SK-N-SH (cell line): ENCODE data around the gene TYROBP. TPM values are rescaled to one million over a fixed set of nuclear protein-coding genes. Genes with fewer than 3 reads are reported as not detected.
"Not testable (repeated sequence)": the region's sequence is repeated elsewhere in the genome, so short reads cannot be mapped to it uniquely, and the experiment has no call there.

Experiments
- CTCF ChIA-PET: fragments of 300-600, 350-600 bp; formaldehyde crosslinking; extraction: SDS; loops from one replicate; lab custom pipeline; 2021; lab: Yijun Ruan, JAX
- POLR2A ChIA-PET: fragments of 350-600 bp; sonication (Branson Sonifier 250); formaldehyde crosslinking; extraction: SDS; loops from one replicate; lab custom pipeline; 2020; ENCODE audit warnings: antibody characterized with exemption, inconsistent platforms; lab: Yijun Ruan, JAX
- DNase-seq: peaks from one replicate; pipeline ENCODE4 v3.0.0; 2012
- H2AFZ ChIP-seq: fragments of 200-600 bp; sonication (generic); 2 replicates; pipeline ENCODE4 v1.8.1; 2016; ENCODE audit warnings: antibody characterized with exemption, mild to moderate bottlenecking, low read depth
- H3F3A ChIP-seq: fragments of 200-600 bp; sonication (generic); replicated peaks from 2 replicates; pipeline ENCODE3; 2016; ENCODE audit warnings: antibody characterized with exemption, mild to moderate bottlenecking; ENCODE audit not compliant: insufficient read depth
- H3K27ac ChIP-seq, 2 experiments: fragments of 200-500 bp in 1 of 2; fragments of 200-600 bp in 1 of 2; sonication (Bioruptor generic) in 1 of 2; sonication (generic), shearing (Covaris generic) in 1 of 2; 2 replicates each; pipeline versions ENCODE4 v1.5.1 to v1.6.1; 2014 to 2016; ENCODE audit warnings: low read depth in 2 of 2, inconsistent platforms in 1 of 2, low read length in 1 of 2, mild to moderate bottlenecking in 1 of 2, mixed read lengths in 1 of 2
- H3K27me3 ChIP-seq: fragments of 200-600 bp; sonication (generic), shearing (Covaris generic); 2 replicates; pipeline ENCODE4 v1.6.1; 2016; ENCODE audit warnings: mixed run types; ENCODE audit not compliant: insufficient read depth
- H3K36me3 ChIP-seq, 2 experiments: fragments of 200-500 bp in 1 of 2; fragments of 200-600 bp in 1 of 2; sonication (Bioruptor generic) in 1 of 2; sonication (generic) in 1 of 2; replicated peaks in 1 of 2; 2 replicates each; pipeline versions ENCODE3 to v1.5.1; 2014 to 2016; ENCODE audit warnings: low read length in 1 of 2, mild to moderate bottlenecking in 1 of 2; ENCODE audit not compliant: insufficient read depth in 2 of 2, control insufficient read depth in 1 of 2
- H3K4me1 ChIP-seq, 2 experiments: fragments of 200-500 bp in 1 of 2; fragments of 200-600 bp in 1 of 2; sonication (Bioruptor generic) in 1 of 2; sonication (generic), shearing (Covaris generic) in 1 of 2; 2 replicates each; pipeline versions ENCODE4 v1.5.1 to v1.6.1; 2014 to 2016; ENCODE audit warnings: low read depth in 1 of 2, low read length in 1 of 2, mixed run types in 1 of 2; ENCODE audit not compliant: insufficient read depth in 2 of 2, control insufficient read depth in 1 of 2
- H3K4me2 ChIP-seq: fragments of 200-600 bp; sonication (generic), shearing (Covaris generic); 2 replicates; pipeline ENCODE4 v1.6.1; 2017; ENCODE audit warnings: mixed run types
- H3K4me3 ChIP-seq, 2 experiments: fragments of 200-500 bp in 1 of 2; fragments of 200-600 bp in 1 of 2; sonication (Bioruptor generic) in 1 of 2; sonication (generic), shearing (Covaris generic) in 1 of 2; 2 replicates each; pipeline versions ENCODE4 v1.5.1 to v1.8.1; 2014 to 2016; ENCODE audit warnings: low read depth in 2 of 2, inconsistent platforms in 1 of 2, low read length in 1 of 2, mild to moderate bottlenecking in 1 of 2, mixed read lengths in 1 of 2, moderate library complexity in 1 of 2
- H3K79me2 ChIP-seq: fragments of 200-600 bp; sonication (generic); 2 replicates; pipeline ENCODE4 v1.8.1; 2017; ENCODE audit warnings: mild to moderate bottlenecking; ENCODE audit not compliant: insufficient read depth
- H3K9ac ChIP-seq: fragments of 200-600 bp; sonication (generic); 2 replicates; pipeline ENCODE4 v1.6.1; 2017; ENCODE audit warnings: mixed run types
- H3K9me2 ChIP-seq: fragments of 200-600 bp; sonication (generic); 2 replicates; pipeline ENCODE4 v1.6.1; 2017; ENCODE audit warnings: mixed run types
- H3K9me3 ChIP-seq: fragments of 200-600 bp; sonication (generic); 2 replicates; pipeline ENCODE4 v1.6.1; 2017; ENCODE audit warnings: mixed run types, mild to moderate bottlenecking, moderate library complexity
- H4K20me1 ChIP-seq: fragments of 200-600 bp; sonication (generic); 2 replicates; pipeline ENCODE4 v1.6.1; 2017; ENCODE audit warnings: mild to moderate bottlenecking, mixed run types; ENCODE audit not compliant: insufficient read depth
- CHD2 ChIP-seq: fragments of 150-350 bp; IDR thresholded peaks from 2 replicates; pipeline ENCODE4 v1.6.1; 2018; ENCODE audit warnings: low read length; ENCODE audit not compliant: partially characterized antibody
- ELF1 ChIP-seq: IDR thresholded peaks from 2 replicates; pipeline ENCODE4 v1.4.0; 2012
- FOSL2 ChIP-seq: IDR thresholded peaks from 2 replicates; pipeline ENCODE4 v1.4.0; 2012; ENCODE audit warnings: low read depth, mild to moderate bottlenecking, moderate library complexity, borderline replicate concordance
- FOXJ3 ChIP-seq: sonication (generic); formaldehyde crosslinking; IDR thresholded peaks from 2 replicates; pipeline ENCODE4 v1.5.1; 2020; ENCODE audit warnings: mild to moderate bottlenecking, missing genetic modification reagents
- FOXM1 ChIP-seq: IDR thresholded peaks from 2 replicates; pipeline ENCODE4 v1.4.0; 2012; ENCODE audit warnings: low read depth, mild to moderate bottlenecking
- GABPA ChIP-seq: IDR thresholded peaks from 2 replicates; pipeline ENCODE4 v1.4.0; 2012; ENCODE audit warnings: low read depth, mild to moderate bottlenecking
- GATA2 ChIP-seq: sonication (generic); formaldehyde crosslinking; IDR thresholded peaks from 2 replicates; pipeline ENCODE4 v1.5.0; 2020; ENCODE audit warnings: mild to moderate bottlenecking, missing genetic modification reagents
- JUND ChIP-seq: IDR thresholded peaks from 2 replicates; pipeline ENCODE4 v1.4.0; 2012
- MAX ChIP-seq: IDR thresholded peaks from 2 replicates; pipeline ENCODE4 v1.4.0; 2012; ENCODE audit warnings: low read depth
- MEF2A ChIP-seq: IDR thresholded peaks from 2 replicates; pipeline ENCODE4 v1.4.0; 2012; ENCODE audit warnings: low read depth, borderline replicate concordance
- NFIC ChIP-seq: IDR thresholded peaks from 2 replicates; pipeline ENCODE4 v1.4.0; 2012; ENCODE audit warnings: borderline replicate concordance
- PBX3 ChIP-seq: IDR thresholded peaks from 2 replicates; pipeline ENCODE4; 2012
- RFX5 ChIP-seq: IDR thresholded peaks from 2 replicates; pipeline ENCODE4 v1.6.1; 2012; ENCODE audit warnings: mild to moderate bottlenecking, improper control_type of control experiment, low read length
- SIN3A ChIP-seq: IDR thresholded peaks from 2 replicates; pipeline ENCODE4 v1.6.1; 2012; ENCODE audit warnings: low read depth, mild to moderate bottlenecking, low read length, moderate library complexity, borderline replicate concordance
- TEAD4 ChIP-seq: IDR thresholded peaks from 2 replicates; pipeline ENCODE4 v1.4.0; 2012; ENCODE audit warnings: mild to moderate bottlenecking, borderline replicate concordance; ENCODE audit not compliant: insufficient read depth
- WGBS: methylation state at CpG from one replicate; pipeline ENCODE4 v1.1.6; 2017; ENCODE audit warnings: low lambda C conversion rate; 5-methylcytosine and 5-hydroxymethylcytosine counted together
- polyA plus RNA-seq, 3 experiments: library from polyadenylated mRNA; depleted of rRNA; stranded (reverse); fragments of >200 nt; gene quantifications; 2 replicates each; pipeline ENCODE4 v1.2.3, GENCODE V29; 2012
- TF ChIP-seq, protein P1 (sequence below): fragments of 200-600 bp; sonication (generic); IDR thresholded peaks from 2 replicates; pipeline ENCODE4 v1.6.1; 2017; ENCODE audit warnings: antibody characterized with exemption, mild to moderate bottlenecking, moderate library complexity
- TF ChIP-seq, protein P2 (sequence below): IDR thresholded peaks from 2 replicates; pipeline ENCODE4 v1.4.0; 2012; ENCODE audit warnings: low read depth, borderline replicate concordance
- TF ChIP-seq, protein P3 (sequence below): fragments of 150-350 bp; IDR thresholded peaks from 2 replicates; pipeline ENCODE4 v1.6.1; 2016; ENCODE audit warnings: mild to moderate bottlenecking, low read depth, low read length

TYROBP gene
- polyA plus RNA-seq, 1 of the 3 experiments (the other 2 are of a cell fraction): not detected

DNA sequence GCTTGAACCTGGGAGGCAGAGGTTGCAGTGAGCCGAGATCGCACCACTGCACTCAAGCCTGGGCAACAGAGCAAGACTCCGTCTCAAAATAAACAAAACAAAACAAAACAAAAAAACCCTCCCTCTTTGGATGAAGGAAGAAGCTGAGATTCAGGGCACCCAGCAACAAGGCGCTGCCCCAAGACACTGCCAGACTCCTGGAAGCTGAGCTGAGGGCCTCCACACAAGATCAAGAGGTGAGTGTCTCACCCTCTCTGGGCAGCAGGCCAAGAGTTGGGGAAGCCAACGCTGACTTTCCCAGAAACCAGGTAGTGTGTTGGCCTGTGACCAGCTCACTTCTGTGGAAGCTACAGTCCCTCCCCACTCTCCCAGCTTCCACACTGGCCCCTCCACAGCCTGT lies 3.7 kb upstream of the TYROBP start:
- no peaks in the 10 kb centered on the region for H4K20me1 ChIP-seq
- no peak overlapping the region for H3K4me2 ChIP-seq
- H3K36me3 ChIP-seq: no peaks in the 10 kb centered on the region
- no peaks in the 10 kb centered on the region for H3K79me2 ChIP-seq
- no peak for TF ChIP-seq GABPA
- no peak for TF ChIP-seq NFIC
- TF ChIP-seq TEAD4: no peak
- TF ChIP-seq, protein P1, sequence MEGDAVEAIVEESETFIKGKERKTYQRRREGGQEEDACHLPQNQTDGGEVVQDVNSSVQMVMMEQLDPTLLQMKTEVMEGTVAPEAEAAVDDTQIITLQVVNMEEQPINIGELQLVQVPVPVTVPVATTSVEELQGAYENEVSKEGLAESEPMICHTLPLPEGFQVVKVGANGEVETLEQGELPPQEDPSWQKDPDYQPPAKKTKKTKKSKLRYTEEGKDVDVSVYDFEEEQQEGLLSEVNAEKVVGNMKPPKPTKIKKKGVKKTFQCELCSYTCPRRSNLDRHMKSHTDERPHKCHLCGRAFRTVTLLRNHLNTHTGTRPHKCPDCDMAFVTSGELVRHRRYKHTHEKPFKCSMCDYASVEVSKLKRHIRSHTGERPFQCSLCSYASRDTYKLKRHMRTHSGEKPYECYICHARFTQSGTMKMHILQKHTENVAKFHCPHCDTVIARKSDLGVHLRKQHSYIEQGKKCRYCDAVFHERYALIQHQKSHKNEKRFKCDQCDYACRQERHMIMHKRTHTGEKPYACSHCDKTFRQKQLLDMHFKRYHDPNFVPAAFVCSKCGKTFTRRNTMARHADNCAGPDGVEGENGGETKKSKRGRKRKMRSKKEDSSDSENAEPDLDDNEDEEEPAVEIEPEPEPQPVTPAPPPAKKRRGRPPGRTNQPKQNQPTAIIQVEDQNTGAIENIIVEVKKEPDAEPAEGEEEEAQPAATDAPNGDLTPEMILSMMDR: no peak
- no peak for TF ChIP-seq CHD2
- TF ChIP-seq MEF2A: no peak
- no peak for TF ChIP-seq FOSL2
- no peak for TF ChIP-seq RFX5
- no peak for TF ChIP-seq FOXM1
- TF ChIP-seq SIN3A: no peak
- TF ChIP-seq PBX3: no peak
- TF ChIP-seq ELF1: no peak
- no peaks in the 10 kb centered on the region for H3F3A ChIP-seq
- no peak for DNase-seq
- no peak overlapping the region for H3K27ac ChIP-seq
- POLR2A ChIA-PET: no interaction called here
- H3K4me1 ChIP-seq: no peaks in the 10 kb centered on the region
- H3K9me3 ChIP-seq: no peaks in the 10 kb centered on the region
- 68% methylated on average over 5 of the region's 5 CpGs for WGBS
- H3K9ac ChIP-seq: no peak overlapping the region
- H3K27me3 ChIP-seq: peaks cover 10% of the 10 kb centered on the region; the same call in 1 of the 2 replicates
- H3K9me2 ChIP-seq: no peaks in the 10 kb centered on the region
- CTCF ChIA-PET: interaction anchor here (0.7 to 1.3 kb wide), 3 partner anchors 8 to 19 kb away, joined by 3 to 5 read pairs (median 4); no protein-coding TSS in a partner anchor
- no peak overlapping the region for H3K4me3 ChIP-seq
- no peak overlapping the region for H2AFZ ChIP-seq

GRCh38 chr19:35911173-35911572 lies 3.1 kb upstream of the TYROBP start:
- Histone ChIP-seq H3F3A (no peaks in the 10 kb centered on the region), H4K20me1 (no peaks in the 10 kb centered on the region), H3K4me3 (no peak overlapping the region), H3K4me2 (no peak overlapping the region), H3K4me1 (no peaks in the 10 kb centered on the region), H3K27ac (no peak overlapping the region), H3K9me3 (no peaks in the 10 kb centered on the region), H3K27me3 (peaks cover 5% of the 10 kb centered on the region; the same call in 1 of the 2 replicates), H3K9ac (no peak overlapping the region), H3K36me3 (no peaks in the 10 kb centered on the region), H3K79me2 (no peaks in the 10 kb centered on the region), H2AFZ (no peak overlapping the region), H3K9me2 (no peaks in the 10 kb centered on the region)
- CTCF ChIA-PET: no interaction called here
- no peak for TF ChIP-seq GABPA
- no peak for TF ChIP-seq MAX
- TF ChIP-seq, protein P2, sequence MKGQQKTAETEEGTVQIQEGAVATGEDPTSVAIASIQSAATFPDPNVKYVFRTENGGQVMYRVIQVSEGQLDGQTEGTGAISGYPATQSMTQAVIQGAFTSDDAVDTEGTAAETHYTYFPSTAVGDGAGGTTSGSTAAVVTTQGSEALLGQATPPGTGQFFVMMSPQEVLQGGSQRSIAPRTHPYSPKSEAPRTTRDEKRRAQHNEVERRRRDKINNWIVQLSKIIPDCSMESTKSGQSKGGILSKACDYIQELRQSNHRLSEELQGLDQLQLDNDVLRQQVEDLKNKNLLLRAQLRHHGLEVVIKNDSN: no peak
- no peak for TF ChIP-seq FOXJ3 (CRISPR knock-in tag)
- no peak for TF ChIP-seq GATA2 (CRISPR knock-in tag)
- TF ChIP-seq, protein P1: no peak
- TF ChIP-seq, protein P3, sequence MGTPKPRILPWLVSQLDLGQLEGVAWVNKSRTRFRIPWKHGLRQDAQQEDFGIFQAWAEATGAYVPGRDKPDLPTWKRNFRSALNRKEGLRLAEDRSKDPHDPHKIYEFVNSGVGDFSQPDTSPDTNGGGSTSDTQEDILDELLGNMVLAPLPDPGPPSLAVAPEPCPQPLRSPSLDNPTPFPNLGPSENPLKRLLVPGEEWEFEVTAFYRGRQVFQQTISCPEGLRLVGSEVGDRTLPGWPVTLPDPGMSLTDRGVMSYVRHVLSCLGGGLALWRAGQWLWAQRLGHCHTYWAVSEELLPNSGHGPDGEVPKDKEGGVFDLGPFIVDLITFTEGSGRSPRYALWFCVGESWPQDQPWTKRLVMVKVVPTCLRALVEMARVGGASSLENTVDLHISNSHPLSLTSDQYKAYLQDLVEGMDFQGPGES: no peak
- TF ChIP-seq JUND: no peak
- WGBS: 57% methylated on average over 3 of the region's 3 CpGs
- POLR2A ChIA-PET: no interaction called here
- DNase-seq: no peak

- 84% methylated on average over 14 of the region's 14 CpGs for WGBS
- H4K20me1 ChIP-seq, H3K9me3 ChIP-seq, H3K9ac ChIP-seq, H3K36me3 ChIP-seq, H3K4me1 ChIP-seq, POLR2A ChIA-PET, H3K27ac ChIP-seq, H3K9me2 ChIP-seq, DNase-seq, CTCF ChIA-PET, H3K4me2 ChIP-seq, H3K27me3 ChIP-seq, H3K79me2 ChIP-seq, H3F3A ChIP-seq, H2AFZ ChIP-seq, H3K4me3 ChIP-seq: not testable (repeated sequence)
These were observed 2.3 kb upstream of the TYROBP start for GRCh38 chr19:35910355-35910754.
